Uterus (tissue), 4 donors: ENCODE measurements around the gene ST7. TPM values are rescaled to one million over a fixed set of nuclear protein-coding genes. Genes with fewer than 3 reads are reported as not detected.

Experiments
- DNase-seq, 2 donors: peaks; one replicate each; pipeline ENCODE4 v3.0.0-alpha.2; 2019 to 2020
- H3K27ac ChIP-seq, 2 donors: fragments of 200-600 bp; sonication (generic); 1 replicate in 1 of 2; 2 replicates in 1 of 2; pipeline ENCODE4 v1.5.1; 2016 to 2018
- H3K27me3 ChIP-seq, 2 donors: fragments of 200-600 bp; sonication (generic); one replicate each; pipeline ENCODE4 v1.5.1; 2018 to 2019; ENCODE audit warnings: control low read depth in 1 of 2
- H3K36me3 ChIP-seq, 2 donors: fragments of 200-600 bp; sonication (generic); one replicate each; pipeline ENCODE4 v1.5.1; 2019; ENCODE audit warnings: control low read depth in 1 of 2
- H3K4me1 ChIP-seq, 2 donors: fragments of 200-600 bp; sonication (generic); one replicate each; pipeline ENCODE4 v1.5.1; 2018 to 2019; ENCODE audit warnings: control low read depth in 1 of 2
- H3K4me3 ChIP-seq, 2 donors: fragments of 200-600 bp; sonication (generic); 1 replicate in 1 of 2; 2 replicates in 1 of 2; pipeline ENCODE4 v1.5.1; 2018 to 2019; ENCODE audit warnings: mild to moderate bottlenecking in 1 of 2
- H3K9me3 ChIP-seq, 2 donors: fragments of 200-600 bp; sonication (generic); one replicate each; pipeline ENCODE4 v1.5.1; 2019; ENCODE audit warnings: control low read depth in 1 of 2
- CTCF ChIP-seq, 4 experiments: fragments of 200-600 bp in 2 of 4; fragments of 450-650 bp in 2 of 4; sonication (generic) in 2 of 4; IDR thresholded peaks; one replicate each; pipeline ENCODE4 v1.5.1; 2016 to 2019; ENCODE audit warnings: antibody characterized with exemption in 4 of 4, mild to moderate bottlenecking in 2 of 4, moderate library complexity in 1 of 4
- POLR2A ChIP-seq, 2 donors: fragments of 450-650 bp; IDR thresholded peaks; one replicate each; pipeline ENCODE4 v1.6.1; 2016; ENCODE audit warnings: antibody characterized with exemption in 2 of 2, mild to moderate bottlenecking in 1 of 2, moderate library complexity in 1 of 2
- intact Hi-C: fragments of 100-400 bp; cut with DNase I; formaldehyde crosslinking; loops from one replicate; pipeline ENCODE4 v1.15.1; 2023; ENCODE audit warnings: low total_unique reads
- total RNA-seq, 4 donors: library from RNA; depleted of rRNA in 3 of 4; stranded (reverse); fragments of >200 nt in 3 of 4; gene quantifications; one replicate each; pipeline versions ENCODE4 v1.1.0 to v1.2.4, GENCODE V29; 2014 to 2023
- donor health status: DM: yes; HTN: yes; CAD: no.

Gene ST7
- total RNA-seq, 4 donors from 2014 or later, result 27.4 to 41.0 (median 31.4) TPM

GRCh38 chr7:117146059-117146458 is 192.8 kb downstream of the ST7 start:
- Histone ChIP-seq H3K9me3 (no peaks in the 10 kb centered on the region), H3K4me1 (no peaks in the 10 kb centered on the region), H3K27me3 (no peaks in the 10 kb centered on the region), H3K36me3 (no peaks in the 10 kb centered on the region), H3K27ac (no peak overlapping the region), H3K4me3 (no peak overlapping the region)
- intact Hi-C loops, result no loop called here
- TF ChIP-seq CTCF (IDR thresholded peaks at IDR 0.05), result no peak
- no peak for TF ChIP-seq POLR2A (IDR thresholded peaks at IDR 0.05)
- DNase-seq, result no peak

- Histone ChIP-seq H3K4me3 (no peak overlapping the region), H3K9me3 (no peaks in the 10 kb centered on the region), H3K27ac (no peak overlapping the region), H3K36me3 (no peaks in the 10 kb centered on the region), H3K27me3 (no peaks in the 10 kb centered on the region), H3K4me1 (no peaks in the 10 kb centered on the region)
- no peak for TF ChIP-seq POLR2A (IDR thresholded peaks at IDR 0.05)
- no peak for TF ChIP-seq CTCF (IDR thresholded peaks at IDR 0.05)
- intact Hi-C loops, result no loop called here
- no peak for DNase-seq
Measured at GRCh38 chr7:117146511-117146910, 193.2 kb downstream of the ST7 start.

- intact Hi-C loops, result no loop called here
- no peak for TF ChIP-seq POLR2A (IDR thresholded peaks at IDR 0.05)
- TF ChIP-seq CTCF (IDR thresholded peaks at IDR 0.05), result no peak
Measured at GRCh38 chr7:117148971-117149370, 195.7 kb downstream of the ST7 start.

GRCh38 chr7:117149692-117150091 is 196.4 kb downstream of the ST7 start:
- H3K36me3 ChIP-seq, result no peaks in the 10 kb centered on the region
- no peak overlapping the region for H3K27ac ChIP-seq
- no peak overlapping the region for H3K4me3 ChIP-seq
- no peak for DNase-seq
- intact Hi-C loops, result no loop called here
- H3K9me3 ChIP-seq, result no peaks in the 10 kb centered on the region
- no peaks in the 10 kb centered on the region for H3K27me3 ChIP-seq
- TF ChIP-seq CTCF (IDR thresholded peaks at IDR 0.05) (no peak), POLR2A (IDR thresholded peaks at IDR 0.05) (no peak)
- H3K4me1 ChIP-seq, result no peaks in the 10 kb centered on the region

More at GRCh38 chr7:117148971-117149370, 195.7 kb downstream of the ST7 start:
- Histone ChIP-seq H3K36me3 (no peaks in the 10 kb centered on the region), H3K4me3 (no peak overlapping the region), H3K9me3 (no peaks in the 10 kb centered on the region), H3K27me3 (no peaks in the 10 kb centered on the region), H3K4me1 (no peaks in the 10 kb centered on the region), H3K27ac (no peak overlapping the region)
- DNase-seq, result no peak

GRCh38 chr7:117152213-117153007 is 199.1 kb downstream of the ST7 start:
- H3K4me3 ChIP-seq, result no peak overlapping the region
- no peak for DNase-seq
- H3K27ac ChIP-seq, result no peak overlapping the region
- intact Hi-C loops, result no loop called here
- no peaks in the 10 kb centered on the region for H3K27me3 ChIP-seq
- no peaks in the 10 kb centered on the region for H3K4me1 ChIP-seq
- TF ChIP-seq CTCF (IDR thresholded peaks at IDR 0.05) (no peak), POLR2A (IDR thresholded peaks at IDR 0.05) (no peak)
- H3K36me3 ChIP-seq, result no peaks in the 10 kb centered on the region
- H3K9me3 ChIP-seq, result no peaks in the 10 kb centered on the region
